GM19023 (cell line): Measurements from ENCODE around the gene TMEM154.

ENCODE experiments used
- ATAC-seq: cut with Tn5 transposase; IDR thresholded peaks from one replicate; pipeline ENCODE4 v1.9.1; 2021; ENCODE audit warnings: mild to moderate bottlenecking, moderate library complexity; ENCODE audit not compliant: unreplicated experiment

Gene TMEM154

GRCh38 chr4:152571296-152571695 lies 108.5 kb downstream of the TMEM154 start:
- no peak for ATAC-seq
